H9 (cell line): Measurements from ENCODE around the gene GAGE10. TPM values are rescaled to one million over a fixed set of nuclear protein-coding genes. Genes with fewer than 3 reads are reported as not detected.

Experiments used
- DNase-seq: peaks from one replicate; pipeline ENCODE4 v3.0.0-alpha.2; 2017
- H2AFZ ChIP-seq: one replicate; pipeline ENCODE4 v1.6.1; 2013; ENCODE audit warnings: mild to moderate bottlenecking, low read length, control low read depth, moderate library complexity
- H2AK5ac ChIP-seq: 2 replicates; pipeline ENCODE4 v1.6.1; 2013; ENCODE audit warnings: low read length, control low read depth, mixed read lengths; ENCODE audit not compliant: insufficient read length
- H2BK120ac ChIP-seq: one replicate; pipeline ENCODE4 v1.6.1; 2013; ENCODE audit warnings: low read depth, mild to moderate bottlenecking, low read length, control low read depth, inconsistent platforms; ENCODE audit not compliant: poor library complexity, severe bottlenecking
- H2BK12ac ChIP-seq: 2 replicates; pipeline ENCODE4 v1.6.1; 2013; ENCODE audit warnings: low read length, control low read depth, mixed read lengths, low read depth; ENCODE audit not compliant: insufficient read length
- H2BK15ac ChIP-seq: 2 replicates; pipeline ENCODE4 v1.6.1; 2013; ENCODE audit warnings: low read depth, low read length, control low read depth
- H2BK20ac ChIP-seq: one replicate; pipeline ENCODE4 v1.6.1; 2013; ENCODE audit warnings: low read depth, mild to moderate bottlenecking, low read length, control low read depth, inconsistent platforms; ENCODE audit not compliant: poor library complexity, severe bottlenecking
- H2BK5ac ChIP-seq: 2 replicates; pipeline ENCODE4 v1.6.1; 2013; ENCODE audit warnings: low read length, control low read depth, mixed read lengths; ENCODE audit not compliant: insufficient read length
- H3K14ac ChIP-seq: 2 replicates; pipeline ENCODE4 v1.6.1; 2013; ENCODE audit warnings: low read length, control low read depth; ENCODE audit not compliant: insufficient read depth
- H3K18ac ChIP-seq: 2 replicates; pipeline ENCODE4 v1.6.1; 2013; ENCODE audit warnings: low read depth, mild to moderate bottlenecking, mixed read lengths, low read length, control low read depth; ENCODE audit not compliant: insufficient read length
- H3K23ac ChIP-seq: 2 replicates; pipeline ENCODE4 v1.6.1; 2013; ENCODE audit warnings: low read length, control low read depth, mixed read lengths, low read depth; ENCODE audit not compliant: insufficient read length
- H3K23me2 ChIP-seq: 2 replicates; pipeline ENCODE4 v1.6.1; 2013; ENCODE audit warnings: low read depth, mild to moderate bottlenecking, mixed read lengths, low read length, control low read depth; ENCODE audit not compliant: insufficient read length, poor library complexity, severe bottlenecking
- H3K27ac ChIP-seq: 2 replicates; pipeline ENCODE4 v1.5.1; 2013; ENCODE audit warnings: low read length, control low read depth, mixed read lengths, low read depth; ENCODE audit not compliant: insufficient read length
- H3K27me3 ChIP-seq: 2 replicates; pipeline ENCODE4 v1.6.1; 2013; ENCODE audit warnings: low read length, control low read depth, inconsistent platforms; ENCODE audit not compliant: insufficient read depth
- H3K4ac ChIP-seq: 2 replicates; pipeline ENCODE4 v1.6.1; 2013; ENCODE audit warnings: low read depth, mild to moderate bottlenecking, control low read depth, inconsistent platforms, low read length, moderate library complexity
- H3K4me1 ChIP-seq: 2 replicates; pipeline ENCODE4 v1.6.1; 2013; ENCODE audit warnings: low read length, control low read depth, inconsistent platforms; ENCODE audit not compliant: insufficient read depth
- H3K4me2 ChIP-seq: 2 replicates; pipeline ENCODE4 v1.6.1; 2013; ENCODE audit warnings: low read length, control low read depth, mixed read lengths; ENCODE audit not compliant: insufficient read length, insufficient read depth
- H3K56ac ChIP-seq: 2 replicates; pipeline ENCODE4 v1.6.1; 2013; ENCODE audit warnings: low read depth, mild to moderate bottlenecking, mixed read lengths, low read length, control low read depth; ENCODE audit not compliant: insufficient read length
- H3K79me1 ChIP-seq: 2 replicates; pipeline ENCODE4 v1.6.1; 2013; ENCODE audit warnings: low read depth, mild to moderate bottlenecking, moderate library complexity, low read length, control low read depth, inconsistent platforms; ENCODE audit not compliant: insufficient read depth, poor library complexity, severe bottlenecking
- H3K79me2 ChIP-seq: 2 replicates; pipeline ENCODE4 v1.6.1; 2013; ENCODE audit warnings: low read length, control low read depth, inconsistent platforms; ENCODE audit not compliant: insufficient read depth
- H3K9ac ChIP-seq: 2 replicates; pipeline ENCODE4 v1.6.1; 2013; ENCODE audit warnings: low read length, control low read depth, mixed read lengths; ENCODE audit not compliant: insufficient read length; ENCODE audit errors: extremely low read depth
- H3K9me3 ChIP-seq: one replicate; pipeline ENCODE4 v1.6.1; 2013; ENCODE audit warnings: low read depth, low read length, inconsistent platforms; ENCODE audit not compliant: control insufficient read depth
- H3T11ph ChIP-seq: one replicate; pipeline ENCODE4 v1.6.1; 2013; ENCODE audit warnings: mild to moderate bottlenecking, low read length, control low read depth, inconsistent platforms
- H4K20me1 ChIP-seq: one replicate; pipeline ENCODE4 v1.6.1; 2013; ENCODE audit not compliant: control insufficient read depth, insufficient read length, insufficient read depth
- H4K5ac ChIP-seq: 2 replicates; pipeline ENCODE4 v1.6.1; 2013; ENCODE audit warnings: low read depth, mild to moderate bottlenecking, mixed read lengths, low read length, control low read depth; ENCODE audit not compliant: insufficient read length
- H4K8ac ChIP-seq: replicated peaks from 2 replicates; pipeline ENCODE4 v1.6.1; 2013; ENCODE audit warnings: low read length, control low read depth, mixed read lengths, low read depth; ENCODE audit not compliant: insufficient read length
- H4K91ac ChIP-seq: 2 replicates; pipeline ENCODE4 v1.6.1; 2013; ENCODE audit warnings: low read depth, mild to moderate bottlenecking, moderate library complexity, mixed read lengths, low read length, control low read depth; ENCODE audit not compliant: insufficient read length
- H3K27ac Mint-ChIP-seq, 3 experiments: 2 replicates in 2 of 3; 3 replicates in 1 of 3; pipeline ENCODE4 v1.8.0; 2020 to 2021; ENCODE audit warnings: mixed read lengths in 3 of 3, mild to moderate bottlenecking in 1 of 3, moderate library complexity in 1 of 3
- H3K27me3 Mint-ChIP-seq: 2 replicates; pipeline ENCODE4 v1.8.0; 2021; ENCODE audit warnings: low read depth, mild to moderate bottlenecking, moderate library complexity, mixed read lengths
- H3K36me3 Mint-ChIP-seq, 3 experiments: 2 replicates in 2 of 3; 3 replicates in 1 of 3; pipeline ENCODE4 v1.8.0; 2020 to 2021; ENCODE audit warnings: low read depth in 3 of 3, mixed read lengths in 3 of 3; ENCODE audit not compliant: insufficient read depth in 1 of 3
- H3K4me1 Mint-ChIP-seq, 2 experiments: 2 replicates each; pipeline ENCODE4 v1.8.0; 2020; ENCODE audit warnings: mixed read lengths in 2 of 2
- H3K4me3 Mint-ChIP-seq, 2 experiments: 2 replicates in 1 of 2; 3 replicates in 1 of 2; pipeline ENCODE4 v1.8.0; 2020 to 2021; ENCODE audit warnings: mild to moderate bottlenecking in 2 of 2, mixed read lengths in 2 of 2, moderate library complexity in 1 of 2
- H3K9me3 Mint-ChIP-seq, 2 experiments: 2 replicates in 1 of 2; 3 replicates in 1 of 2; pipeline ENCODE4 v1.8.0; 2020; ENCODE audit warnings: mild to moderate bottlenecking in 2 of 2, mixed read lengths in 2 of 2, moderate library complexity in 1 of 2
- WGBS: extraction: QIAGEN DNeasy Blood & Tissue Kit; methylation state at CpG from one replicate; pipeline ENCODE4 v1.1.7; 2013; ENCODE audit warnings: missing lambda C conversion rate, low lambda C conversion rate, mixed read lengths; ENCODE audit not compliant: insufficient read length; ENCODE audit errors: extremely low coverage; 5-methylcytosine and 5-hydroxymethylcytosine counted together
- total RNA-seq: library from RNA; stranded (reverse); gene quantifications from 2 replicates; pipeline ENCODE4 v1.2.1, GENCODE V29; 2021
- TF ChIP-seq, protein P1 (sequence below): fragments of 200-600 bp; sonication (generic); conservative IDR thresholded peaks from 3 replicates; pipeline ENCODE4 v1.8.0; 2021; ENCODE audit warnings: antibody characterized with exemption, mild to moderate bottlenecking

GAGE10 gene
- total RNA-seq, 1 experiment from 2014 or later: not detected

DNA sequence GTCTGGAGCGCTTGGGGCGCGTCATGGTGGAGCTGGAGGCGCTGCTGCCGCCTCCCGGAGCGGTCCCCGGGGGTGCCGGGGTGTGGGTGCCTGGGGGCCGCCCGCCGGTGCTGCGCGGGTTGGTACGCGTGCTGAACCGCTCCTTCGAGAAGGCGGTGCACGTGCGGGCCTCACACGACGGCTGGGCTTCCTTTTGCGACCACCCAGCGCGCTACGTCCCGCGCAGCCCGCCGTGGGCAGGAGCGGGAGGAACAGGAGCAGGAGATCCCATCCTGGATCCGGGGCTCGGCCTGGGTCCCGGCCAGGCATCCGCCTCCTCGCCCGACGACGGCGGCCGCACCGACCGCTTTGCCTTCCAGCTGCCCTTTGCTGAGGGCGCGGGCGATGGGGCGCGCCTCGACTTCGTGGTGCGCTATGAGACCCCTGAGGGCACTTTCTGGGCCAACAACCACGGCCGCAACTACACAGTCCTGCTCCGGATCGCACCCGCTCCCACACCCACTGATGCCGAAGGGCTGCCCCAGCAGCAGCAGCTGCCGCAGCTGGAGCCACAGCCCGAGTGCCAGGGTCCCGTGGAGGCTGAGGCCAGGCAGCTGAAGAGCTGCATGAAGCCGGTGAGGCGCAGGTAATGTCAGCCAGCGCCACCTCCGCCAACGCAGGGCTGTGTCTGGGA is 33.1 kb upstream of the GAGE10 start:
- Histone ChIP-seq H3K79me1 (no peaks in the 10 kb centered on the region), H3K56ac (no peak overlapping the region), H2BK120ac (no peak overlapping the region), H4K5ac (no peak overlapping the region), H2AFZ (no peak overlapping the region), H3K4ac (no peak overlapping the region; the same call in 1 of the 2 replicates), H2BK12ac (no peak overlapping the region), H4K91ac (peak overlapping the region; percentile 60), H3K9me3 (peaks cover 29% of the 10 kb centered on the region), H3K4me2 (peak overlapping the region; percentile 29), H4K20me1 (no peaks in the 10 kb centered on the region), H2BK20ac (no peak overlapping the region), H2BK15ac (no peak overlapping the region), H3K4me1 (no peaks in the 10 kb centered on the region), H3K14ac (peak overlapping the region; percentile 90), H2AK5ac (no peak overlapping the region), H3T11ph (no peak overlapping the region), H3K23me2 (peaks cover 5% of the 10 kb centered on the region), H4K8ac (no peak overlapping the region), H3K27me3 (no peaks in the 10 kb centered on the region), H3K27ac (no peak overlapping the region), H3K9ac (peak overlapping the region; percentile 52), H2BK5ac (no peak overlapping the region), H3K23ac (no peak overlapping the region), H3K18ac (peak overlapping the region; percentile 90), H3K79me2 (0 out of 2 replicates have a peak, but pooled peaks cover 4% of the 10 kb centered on the region)
- TF ChIP-seq, protein P1, sequence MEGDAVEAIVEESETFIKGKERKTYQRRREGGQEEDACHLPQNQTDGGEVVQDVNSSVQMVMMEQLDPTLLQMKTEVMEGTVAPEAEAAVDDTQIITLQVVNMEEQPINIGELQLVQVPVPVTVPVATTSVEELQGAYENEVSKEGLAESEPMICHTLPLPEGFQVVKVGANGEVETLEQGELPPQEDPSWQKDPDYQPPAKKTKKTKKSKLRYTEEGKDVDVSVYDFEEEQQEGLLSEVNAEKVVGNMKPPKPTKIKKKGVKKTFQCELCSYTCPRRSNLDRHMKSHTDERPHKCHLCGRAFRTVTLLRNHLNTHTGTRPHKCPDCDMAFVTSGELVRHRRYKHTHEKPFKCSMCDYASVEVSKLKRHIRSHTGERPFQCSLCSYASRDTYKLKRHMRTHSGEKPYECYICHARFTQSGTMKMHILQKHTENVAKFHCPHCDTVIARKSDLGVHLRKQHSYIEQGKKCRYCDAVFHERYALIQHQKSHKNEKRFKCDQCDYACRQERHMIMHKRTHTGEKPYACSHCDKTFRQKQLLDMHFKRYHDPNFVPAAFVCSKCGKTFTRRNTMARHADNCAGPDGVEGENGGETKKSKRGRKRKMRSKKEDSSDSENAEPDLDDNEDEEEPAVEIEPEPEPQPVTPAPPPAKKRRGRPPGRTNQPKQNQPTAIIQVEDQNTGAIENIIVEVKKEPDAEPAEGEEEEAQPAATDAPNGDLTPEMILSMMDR: no peak
- no CpG with 5 or more reads among the region's 66 CpGs for WGBS
- peaks cover 13 to 26% (median 18%) of the 10 kb centered on the region in 3 experiments for H3K36me3 Mint-ChIP-seq
- no peak for DNase-seq
- peaks cover 71 to 72% of the 10 kb centered on the region in 2 experiments for H3K9me3 Mint-ChIP-seq
- H3K27me3 Mint-ChIP-seq: peaks cover 2% of the 10 kb centered on the region; the same call in 1 of the 2 replicates
- H3K4me3 Mint-ChIP-seq: peak overlapping the region; percentile 54 to 67
- no peak overlapping the region for H3K27ac Mint-ChIP-seq
- peaks cover 14 to 21% of the 10 kb centered on the region in 2 experiments for H3K4me1 Mint-ChIP-seq
